Mammary microvascular endothelial cell (primary cell): Measurements from ENCODE around the gene TMEM114. TPM values are rescaled to one million over a fixed set of nuclear protein-coding genes. Genes with fewer than 3 reads are reported as not detected.

ENCODE experiments used
- total RNA-seq: library from RNA; depleted of rRNA; stranded (reverse); fragments of >200 nt; gene quantifications from 2 replicates; pipeline ENCODE4 v1.2.3, GENCODE V29; 2015

Gene TMEM114
- not detected in 2 replicates for total RNA-seq

GRCh38 chr16:8589900-8590688 lies at the start of gene TMEM114:
Gene TMEM114, minus strand, starts transcription at chr16:8590511. Its CDS starts 673 bp downstream, at chr16:8589838.

GRCh38 chr16:8621572-8622314 lies 31.4 kb upstream of the TMEM114 start, which contains the start of gene METTL22:
Gene METTL22, plus strand, starts transcription at chr16:8621698. Its CDS starts 3,968 bp downstream, at chr16:8625666.

Other genes with a start within 250 kb of the TMEM114 start
- gene METTL22, start 31.2 kb upstream of the TMEM114 start, total RNA-seq = 13.4 and 14.5 TPM in 2 replicates
- gene ABAT, start 84.1 kb upstream of the TMEM114 start, total RNA-seq = 0.44 and 0.53 TPM in 2 replicates
- 4.4 and 6.0 TPM in 2 replicates for gene TMEM186, start 207.1 kb upstream of the TMEM114 start, total RNA-seq
- 42.3 and 47.0 TPM in 2 replicates for gene PMM2, start 207.3 kb upstream of the TMEM114 start, total RNA-seq